Transverse colon (tissue), 4 donors: Measurements from ENCODE around the gene FREM2. TPM values are rescaled to one million over a fixed set of nuclear protein-coding genes. Genes with fewer than 3 reads are reported as not detected.

Experiments
- DNase-seq: peaks from one replicate; pipeline ENCODE4 v3.0.0-alpha.2; 2019
- H3K27ac ChIP-seq, 4 donors: fragments of 200-600 bp; sonication (generic); 2 replicates each; pipeline ENCODE4 v1.5.1; 2016 to 2018; ENCODE audit warnings: inconsistent platforms in 4 of 4
- H3K27me3 ChIP-seq: fragments of 200-600 bp; sonication (generic); 2 replicates; pipeline ENCODE4 v1.5.1; 2017; ENCODE audit warnings: inconsistent platforms
- H3K36me3 ChIP-seq, 4 donors: fragments of 200-600 bp; sonication (generic); 2 replicates each; pipeline ENCODE4 v1.5.1; 2017 to 2019; ENCODE audit warnings: inconsistent platforms in 4 of 4
- H3K4me1 ChIP-seq, 4 donors: fragments of 200-600 bp; sonication (generic); 2 replicates each; pipeline ENCODE4 v1.5.1; 2017 to 2020; ENCODE audit warnings: inconsistent platforms in 4 of 4
- H3K4me3 ChIP-seq, 4 donors: fragments of 200-600 bp; sonication (generic); 1 replicate in 1 of 4; 2 replicates in 3 of 4; pipeline versions ENCODE4 v1.5.1 to v1.6.1; 2017 to 2019; ENCODE audit warnings: inconsistent platforms in 4 of 4
- H3K9me3 ChIP-seq, 2 donors: fragments of 200-600 bp; sonication (generic); 2 replicates each; pipeline ENCODE4 v1.5.1; 2017 to 2019; ENCODE audit warnings: inconsistent platforms in 2 of 2
- EP300 ChIP-seq: sonication (generic); formaldehyde crosslinking; IDR thresholded peaks from one replicate; pipeline ENCODE4 v1.6.1; 2017; ENCODE audit warnings: antibody characterized with exemption, low read depth
- POLR2A ChIP-seq: fragments of 450-650 bp; IDR thresholded peaks from one replicate; pipeline ENCODE4 v1.6.1; 2016; ENCODE audit warnings: antibody characterized with exemption, mild to moderate bottlenecking, moderate library complexity
- POLR2AphosphoS5 ChIP-seq, 3 donors: sonication (generic); formaldehyde crosslinking; IDR thresholded peaks; one replicate each; pipeline ENCODE4 v1.6.1; 2016; ENCODE audit warnings: antibody characterized with exemption in 3 of 3
- WGBS, 2 donors: methylation state at CpG; one replicate each; pipeline ENCODE4 v1.1.5; 2018; ENCODE audit warnings: low coverage in 1 of 2; 5-methylcytosine and 5-hydroxymethylcytosine counted together
- in situ Hi-C, 4 donors: fragments of 200-750 bp; cut with MboI; loops; one replicate each; pipeline versions ENCODE4 v1.15.0 to v1.15.1; 2017; ENCODE audit warnings: low sequenced_read_pairs in 3 of 4, low pct_ligation_motif_present in 1 of 4, low pct_unique_long_range_greater_than_20kb in 1 of 4
- intact Hi-C: fragments of 100-400 bp; cut with DNase I; formaldehyde crosslinking; loops from one replicate; pipeline ENCODE4 v1.15.1; 2023; ENCODE audit warnings: low total_unique reads
- total RNA-seq, 4 donors: library from RNA; depleted of rRNA; stranded (reverse); fragments of >200 nt; gene quantifications; one replicate each; pipeline ENCODE4 v1.1.0, GENCODE V29; 2016
- TF ChIP-seq, protein P1 (sequence below), 5 experiments: fragments of 200-600 bp in 3 of 5; fragments of 450-650 bp in 2 of 5; sonication (generic) in 3 of 5; IDR thresholded peaks; 1 replicate in 2 of 5; 2 replicates in 3 of 5; pipeline ENCODE4 v1.5.1; 2016 to 2017; ENCODE audit warnings: antibody characterized with exemption in 5 of 5, inconsistent platforms in 3 of 5, mild to moderate bottlenecking in 2 of 5, moderate library complexity in 1 of 5

FREM2 gene
- total RNA-seq, 4 donors from 2014 or later: 0.40 to 2.2 (median 1.2) TPM

DNA sequence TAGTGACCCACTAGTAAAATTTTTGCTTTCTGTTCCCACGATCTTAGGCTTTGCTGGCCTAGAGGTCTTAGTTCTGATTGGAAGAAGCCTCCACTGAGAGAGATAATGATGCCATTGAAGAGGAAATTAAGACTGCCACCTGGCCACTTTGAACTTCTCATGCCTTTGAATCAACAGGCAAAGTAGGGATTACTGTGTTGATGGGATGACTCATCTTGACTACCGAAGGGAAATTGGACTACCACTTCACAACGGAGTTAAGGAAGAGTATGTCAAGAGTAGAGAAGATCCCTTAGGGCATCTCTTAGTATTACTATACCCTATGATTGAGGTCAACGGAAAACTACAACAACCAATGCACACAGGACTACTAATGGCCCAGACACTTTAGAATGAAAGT is 12.7 kb upstream of the FREM2 start:
- no peak overlapping the region for H3K27ac ChIP-seq
- no peaks in the 10 kb centered on the region for H3K27me3 ChIP-seq
- in situ Hi-C loops: no loop called here
- TF ChIP-seq EP300 (no peak), POLR2A (no peak), POLR2AphosphoS5 (IDR thresholded peaks at IDR 0.05) (no peak)
- TF ChIP-seq, protein P1, sequence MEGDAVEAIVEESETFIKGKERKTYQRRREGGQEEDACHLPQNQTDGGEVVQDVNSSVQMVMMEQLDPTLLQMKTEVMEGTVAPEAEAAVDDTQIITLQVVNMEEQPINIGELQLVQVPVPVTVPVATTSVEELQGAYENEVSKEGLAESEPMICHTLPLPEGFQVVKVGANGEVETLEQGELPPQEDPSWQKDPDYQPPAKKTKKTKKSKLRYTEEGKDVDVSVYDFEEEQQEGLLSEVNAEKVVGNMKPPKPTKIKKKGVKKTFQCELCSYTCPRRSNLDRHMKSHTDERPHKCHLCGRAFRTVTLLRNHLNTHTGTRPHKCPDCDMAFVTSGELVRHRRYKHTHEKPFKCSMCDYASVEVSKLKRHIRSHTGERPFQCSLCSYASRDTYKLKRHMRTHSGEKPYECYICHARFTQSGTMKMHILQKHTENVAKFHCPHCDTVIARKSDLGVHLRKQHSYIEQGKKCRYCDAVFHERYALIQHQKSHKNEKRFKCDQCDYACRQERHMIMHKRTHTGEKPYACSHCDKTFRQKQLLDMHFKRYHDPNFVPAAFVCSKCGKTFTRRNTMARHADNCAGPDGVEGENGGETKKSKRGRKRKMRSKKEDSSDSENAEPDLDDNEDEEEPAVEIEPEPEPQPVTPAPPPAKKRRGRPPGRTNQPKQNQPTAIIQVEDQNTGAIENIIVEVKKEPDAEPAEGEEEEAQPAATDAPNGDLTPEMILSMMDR (IDR thresholded peaks at IDR 0.05): no peak
- no peaks in the 10 kb centered on the region for H3K4me1 ChIP-seq
- no peak for DNase-seq
- H3K36me3 ChIP-seq: no peaks in the 10 kb centered on the region
- WGBS, 2 donors: 65 to 72% methylated on average over 2 to 4 of the region's 4 CpGs
- H3K9me3 ChIP-seq: no peaks in the 10 kb centered on the region
- H3K4me3 ChIP-seq: no peak overlapping the region
- intact Hi-C loops: no loop called here

DNA sequence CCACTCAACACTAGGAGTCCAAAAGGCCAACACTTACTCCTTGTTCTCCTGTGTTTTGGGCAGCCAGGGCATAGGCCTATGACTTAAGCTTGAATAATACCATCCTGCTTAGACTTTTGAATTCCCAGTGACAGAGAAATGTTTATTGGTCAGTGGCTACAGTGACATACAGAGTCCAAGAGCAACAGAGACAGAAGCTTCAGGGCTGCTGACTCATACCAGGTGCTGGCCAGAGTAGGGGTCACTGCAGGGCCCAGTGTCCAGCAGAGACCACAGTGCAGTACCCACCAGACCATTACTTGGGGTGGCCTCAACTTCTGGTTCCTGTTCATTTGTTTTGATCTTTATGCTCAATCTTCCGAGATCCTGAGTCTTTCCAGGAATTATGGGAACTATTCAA is 6.0 kb upstream of the FREM2 start:
- DNase-seq: no peak
- TF ChIP-seq, protein P1 (IDR thresholded peaks at IDR 0.05): no peak
- TF ChIP-seq EP300: no peak
- TF ChIP-seq POLR2AphosphoS5 (IDR thresholded peaks at IDR 0.05): no peak
- TF ChIP-seq POLR2A: no peak
- peaks cover 0 to 3% (median under 1%) of the 10 kb centered on the region in 4 donors for H3K4me1 ChIP-seq
- no peak overlapping the region for H3K27ac ChIP-seq
- H3K36me3 ChIP-seq: no peaks in the 10 kb centered on the region
- H3K9me3 ChIP-seq: no peaks in the 10 kb centered on the region
- no peak overlapping the region for H3K4me3 ChIP-seq
- in situ Hi-C loops (no loop called here), intact Hi-C loops (no loop called here)
- 70 to 89% methylated on average over 1 of the region's 1 CpG for WGBS, 2 donors
- H3K27me3 ChIP-seq: peaks cover 14% of the 10 kb centered on the region

DNA sequence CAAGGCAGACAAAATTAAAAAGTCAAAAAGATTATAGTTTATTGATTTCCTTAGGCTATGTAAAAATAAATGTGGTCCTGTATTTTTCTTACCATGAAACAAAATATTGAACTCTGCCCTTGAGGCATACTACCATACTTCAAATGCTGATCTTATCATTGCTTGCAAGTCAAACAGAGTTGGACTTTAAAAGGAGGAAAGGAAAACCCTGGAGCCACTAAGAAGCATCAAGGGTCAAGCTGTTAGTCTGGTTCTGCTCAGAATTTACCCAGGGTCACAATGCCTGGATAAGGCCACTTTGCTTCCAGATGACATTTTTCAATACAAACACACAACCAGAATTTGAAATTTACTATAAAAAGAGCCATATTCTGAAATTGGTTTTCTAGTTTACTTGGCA is 2.2 kb upstream of the FREM2 start:
- intact Hi-C loops (loop anchor here (5.0 kb wide), 1 partner anchor 83 kb away; no protein-coding TSS in a partner anchor), in situ Hi-C loops (no loop called here)
- H3K27me3 ChIP-seq: peaks cover 43% of the 10 kb centered on the region
- H3K9me3 ChIP-seq: no peaks in the 10 kb centered on the region
- no peak overlapping the region for H3K4me3 ChIP-seq
- H3K27ac ChIP-seq: no peak overlapping the region
- H3K36me3 ChIP-seq: no peaks in the 10 kb centered on the region
- TF ChIP-seq POLR2AphosphoS5 (IDR thresholded peaks at IDR 0.05) (no peak), POLR2A (no peak)
- TF ChIP-seq, protein P1 (IDR thresholded peaks at IDR 0.05): no peak
- H3K4me1 ChIP-seq: peaks cover 4 to 25% (median 13%) of the 10 kb centered on the region in 4 donors
- no peak for DNase-seq

DNA sequence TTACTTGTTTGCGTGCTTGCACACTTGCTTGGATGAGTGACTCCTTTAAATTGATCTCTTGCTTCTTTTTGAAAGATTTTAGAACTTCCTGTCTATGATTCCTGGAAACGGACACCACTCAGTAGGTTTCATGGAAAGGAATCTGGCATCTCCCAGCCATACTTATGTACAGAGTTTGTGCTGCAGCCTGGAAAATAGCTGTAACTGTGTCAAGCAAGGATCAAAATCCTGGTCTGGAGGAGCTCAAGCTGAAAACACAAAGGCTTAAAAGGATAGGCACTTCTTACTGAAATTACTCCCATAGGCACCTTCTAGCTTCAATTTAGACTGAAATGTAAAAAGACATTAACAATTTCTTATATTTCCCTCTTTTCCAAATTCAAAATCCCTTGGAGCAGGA is 1.4 kb upstream of the FREM2 start:
- intact Hi-C loops: loop anchor here (5.0 kb wide), 1 partner anchor 82 kb away; no protein-coding TSS in a partner anchor
- Histone ChIP-seq H3K27ac (no peak overlapping the region), H3K4me1 (peaks cover 4 to 25% (median 13%) of the 10 kb centered on the region in 4 donors), H3K36me3 (no peaks in the 10 kb centered on the region), H3K4me3 (no peak overlapping the region), H3K9me3 (no peaks in the 10 kb centered on the region), H3K27me3 (peaks cover 43% of the 10 kb centered on the region)
- 61 to 68% methylated on average over 2 of the region's 2 CpGs for WGBS, 2 donors
- no peak for TF ChIP-seq POLR2A
- TF ChIP-seq, protein P1 (IDR thresholded peaks at IDR 0.05): no peak
- TF ChIP-seq POLR2AphosphoS5 (IDR thresholded peaks at IDR 0.05): no peak
- TF ChIP-seq EP300: no peak
- in situ Hi-C loops: no loop called here
- no peak for DNase-seq
